Measurements from ENCODE around the gene CALML3. TPM values are rescaled to one million over a fixed set of nuclear protein-coding genes. Genes with fewer than 3 reads are reported as not detected.

Gene CALML3
- total RNA-seq, 4 donors from 2014 or later, result 196 to 799 (median 315) TPM

- Histone ChIP-seq H3K27ac (no peak overlapping the region), H3K4me3 (no peak overlapping the region), H3K27me3 (no peaks in the 10 kb centered on the region), H3K36me3 (no peaks in the 10 kb centered on the region), H3K9me3 (no peaks in the 10 kb centered on the region), H3K4me1 (peaks cover 13 to 44% (median 20%) of the 10 kb centered on the region in 3 donors)
- no peak for TF ChIP-seq CTCF (IDR thresholded peaks at IDR 0.05)
- intact Hi-C loops (cut with DNase I), result no loop called here
- 80 to 89% methylated on average over 10 to 11 of the region's 13 CpGs for WGBS, 2 donors
- no peak for DNase-seq
These were observed 37.2 kb downstream of the CALML3 start for GRCh38 chr10:5561704-5562645.

DNA sequence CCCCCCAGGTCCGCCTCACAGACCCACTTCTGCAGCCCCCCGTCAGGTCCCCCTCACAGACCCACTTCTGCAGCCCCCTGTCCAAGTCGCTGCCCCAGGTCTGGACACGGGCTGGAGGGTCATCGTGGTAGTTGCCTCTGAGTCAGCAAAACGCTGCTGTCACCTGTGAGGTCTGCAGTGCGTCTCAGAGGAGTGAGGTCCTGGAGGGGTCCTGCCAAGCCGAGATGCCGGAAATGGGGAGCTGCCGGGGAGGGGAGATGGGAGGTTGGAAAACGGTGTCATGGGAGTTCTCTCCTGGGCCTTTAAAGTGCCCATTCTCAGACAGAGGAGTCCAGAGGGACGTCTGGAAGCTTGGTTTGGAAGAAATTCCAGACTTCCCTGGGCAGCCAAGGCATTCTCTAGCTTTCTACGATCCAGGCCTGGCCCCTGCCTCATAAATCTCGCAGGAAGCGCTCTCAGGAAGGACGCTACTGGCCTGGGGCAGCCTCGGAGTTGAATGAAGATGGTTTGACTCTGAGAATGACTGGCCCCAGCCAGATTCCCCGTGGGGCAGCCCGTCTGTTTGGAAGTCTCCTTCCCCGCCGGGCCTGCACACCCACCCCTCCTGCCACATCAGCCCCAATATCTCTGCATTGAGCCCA, 38.7 kb downstream of the CALML3 start:
- Histone ChIP-seq H3K9me3 (no peaks in the 10 kb centered on the region), H3K27me3 (no peaks in the 10 kb centered on the region), H3K4me1 (peaks cover 13 to 38% (median 20%) of the 10 kb centered on the region in 3 donors), H3K27ac (peak overlapping the region; percentile 54 to 79 (median 70)), H3K36me3 (no peaks in the 10 kb centered on the region), H3K4me3 (peak overlapping the region in 1 of 4 donors; percentile 21)
- no peak for DNase-seq
- intact Hi-C loops (cut with DNase I), result no loop called here
- WGBS, 2 donors, result 67 to 82% methylated on average over 2 to 15 of the region's 21 CpGs
- TF ChIP-seq CTCF (IDR thresholded peaks at IDR 0.05) (no peak), POLR2A (IDR thresholded peaks at IDR 0.05) (no peak)

GRCh38 chr10:5563991-5564536, 39.3 kb downstream of the CALML3 start:
- no peaks in the 10 kb centered on the region for H3K36me3 ChIP-seq
- peak overlapping the region; percentile 54 to 79 (median 70) for H3K27ac ChIP-seq
- intact Hi-C loops (cut with DNase I), result no loop called here
- no peak for DNase-seq
- H3K4me1 ChIP-seq, result peaks cover 13 to 38% (median 20%) of the 10 kb centered on the region in 3 donors
- WGBS, 2 donors, result 31 to 43% methylated on average over 15 to 16 of the region's 18 CpGs
- TF ChIP-seq CTCF (IDR thresholded peaks at IDR 0.05) (no peak), POLR2A (IDR thresholded peaks at IDR 0.05) (no peak)
- no peaks in the 10 kb centered on the region for H3K27me3 ChIP-seq
- H3K4me3 ChIP-seq, result peak overlapping the region in 1 of 4 donors; percentile 21
- H3K9me3 ChIP-seq, result no peaks in the 10 kb centered on the region

- H3K27ac ChIP-seq, result peak overlapping the region; percentile 54 to 79 (median 70)
- TF ChIP-seq CTCF (IDR thresholded peaks at IDR 0.05) (no peak), POLR2A (IDR thresholded peaks at IDR 0.05) (no peak)
- H3K4me1 ChIP-seq, result peaks cover 13 to 38% (median 20%) of the 10 kb centered on the region in 3 donors
- WGBS, 2 donors, result 73 to 81% methylated on average over 8 to 14 of the region's 17 CpGs
- no peaks in the 10 kb centered on the region for H3K36me3 ChIP-seq
- intact Hi-C loops (cut with DNase I), result no loop called here
- H3K4me3 ChIP-seq, result no peak overlapping the region
- DNase-seq, result no peak
- H3K9me3 ChIP-seq, result no peaks in the 10 kb centered on the region
- H3K27me3 ChIP-seq, result no peaks in the 10 kb centered on the region
These were observed 39.9 kb downstream of the CALML3 start for GRCh38 chr10:5564537-5565204.
